HepG2 (cell line): Measurements from ENCODE around the gene NSUN5. TPM values are rescaled to one million over a fixed set of nuclear protein-coding genes. Genes with fewer than 3 reads are reported as not detected.

Experiments used
- ARID3A ChIP-seq: IDR thresholded peaks from 2 replicates; pipeline ENCODE4 v1.6.1; 2012; ENCODE audit warnings: low read depth, low read length, improper control_type of control experiment
- ARNT ChIP-seq: fragments of 450-650 bp; IDR thresholded peaks from 2 replicates; pipeline ENCODE4 v1.6.1; 2017
- ARNTL ChIP-seq: sonication (generic); formaldehyde crosslinking; IDR thresholded peaks from 2 replicates; pipeline ENCODE4 v1.4.0; 2020; ENCODE audit warnings: mild to moderate bottlenecking, missing genetic modification reagents
- ATF1 ChIP-seq: IDR thresholded peaks from 2 replicates; pipeline ENCODE4 v1.6.1; 2016; ENCODE audit warnings: mild to moderate bottlenecking, control low read depth
- ATRX ChIP-seq: sonication (generic); formaldehyde crosslinking; IDR thresholded peaks from 2 replicates; pipeline ENCODE4 v1.4.0; 2020; ENCODE audit warnings: missing genetic modification reagents, borderline replicate concordance
- FOXO4 ChIP-seq: sonication (generic); formaldehyde crosslinking; conservative IDR thresholded peaks from 2 replicates; pipeline ENCODE4 v1.8.1; 2023; ENCODE audit warnings: missing genetic modification reagents
- KMT2A ChIP-seq: sonication (generic); formaldehyde crosslinking; IDR thresholded peaks from 2 replicates; pipeline ENCODE4 v1.4.0; 2020; ENCODE audit warnings: missing genetic modification reagents
- PHF5A ChIP-seq: IDR thresholded peaks from one replicate; pipeline ENCODE4 v1.6.1; 2018; ENCODE audit warnings: low read depth, missing genetic modification reagents; ENCODE audit not compliant: unreplicated experiment
- RXRA ChIP-seq: sonication (generic); formaldehyde crosslinking; IDR thresholded peaks from 2 replicates; pipeline ENCODE4 v1.5.1; 2020; ENCODE audit warnings: missing genetic modification reagents
- SALL2 ChIP-seq: sonication (generic); formaldehyde crosslinking; IDR thresholded peaks from 2 replicates; pipeline ENCODE4 v1.8.1; 2023; ENCODE audit warnings: mild to moderate bottlenecking, missing genetic modification reagents, inconsistent platforms
- SNAPC2 ChIP-seq: sonication (generic); formaldehyde crosslinking; IDR thresholded peaks from 2 replicates; pipeline ENCODE4 v1.8.1; 2022; ENCODE audit warnings: mild to moderate bottlenecking, missing genetic modification reagents
- SRF ChIP-seq: IDR thresholded peaks from 2 replicates; pipeline ENCODE4 v1.6.1; 2011; ENCODE audit warnings: mild to moderate bottlenecking, low read depth, low read length, moderate library complexity
- ZBTB25 ChIP-seq: IDR thresholded peaks from 2 replicates; pipeline ENCODE4 v1.6.1; 2018; ENCODE audit warnings: missing genetic modification reagents
- ZFP36 ChIP-seq: fragments of 150-350 bp; IDR thresholded peaks from 2 replicates; pipeline ENCODE4 v1.6.1; 2018; ENCODE audit warnings: borderline replicate concordance, low read length, low read depth; ENCODE audit not compliant: partially characterized antibody
- ZFP62 ChIP-seq: sonication (generic); formaldehyde crosslinking; IDR thresholded peaks from 2 replicates; pipeline ENCODE4 v1.4.0; 2020; ENCODE audit warnings: missing genetic modification reagents
- ZNF550 ChIP-seq: sonication (generic); formaldehyde crosslinking; IDR thresholded peaks from 2 replicates; pipeline ENCODE4 v1.4.0; 2020; ENCODE audit warnings: mild to moderate bottlenecking, missing genetic modification reagents, borderline replicate concordance
- ZNF556 ChIP-seq: sonication (generic); formaldehyde crosslinking; IDR thresholded peaks from 2 replicates; pipeline ENCODE4 v1.4.0; 2020; ENCODE audit warnings: mild to moderate bottlenecking, missing genetic modification reagents, borderline replicate concordance
- ZNF850 ChIP-seq: sonication (generic); formaldehyde crosslinking; conservative IDR thresholded peaks from 2 replicates; pipeline ENCODE4 v1.9.0; 2021; ENCODE audit warnings: mild to moderate bottlenecking, missing genetic modification reagents
- ZSCAN12 ChIP-seq: sonication (generic); formaldehyde crosslinking; IDR thresholded peaks from 2 replicates; pipeline ENCODE4 v1.9.0; 2021; ENCODE audit warnings: mild to moderate bottlenecking, missing genetic modification reagents
- polyA plus RNA-seq, 8 experiments: library from polyadenylated mRNA; depleted of rRNA in 3 of 8; stranded (reverse) in 7 of 8; unstranded in 1 of 8; fragments of >200 nt; fragmentation: Illumina TruSeq in 4 of 8; extraction: Trizol in 4 of 8; gene quantifications; 2 replicates each; pipeline versions ENCODE4 v1.2.1 to v1.2.3, GENCODE V29; 2011 to 2016; ENCODE audit warnings: low read depth in 4 of 8, missing spikeins in 1 of 8, mixed read lengths in 1 of 8; ENCODE audit not compliant: insufficient read depth in 1 of 8
- total RNA-seq, 5 experiments: library from RNA; depleted of rRNA; stranded (reverse); fragments of >200 nt; fragmentation: Illumina TruSeq; extraction: Trizol; gene quantifications; 2 replicates each; pipeline ENCODE4 v1.2.3, GENCODE V29; 2016; ENCODE audit warnings: low read depth in 1 of 5
- TF ChIP-seq, protein P1 (sequence below): IDR thresholded peaks from 2 replicates; pipeline ENCODE4 v1.6.1; 2016; ENCODE audit warnings: low read depth, missing genetic modification reagents, missing compliant biosample characterization

Gene NSUN5
- total and polyA plus RNA-seq, 2 of the 13 experiments (the other 11 are each of a cell fraction or from before 2014, with no cell fraction given), result 19.9 to 35.8 TPM

DNA sequence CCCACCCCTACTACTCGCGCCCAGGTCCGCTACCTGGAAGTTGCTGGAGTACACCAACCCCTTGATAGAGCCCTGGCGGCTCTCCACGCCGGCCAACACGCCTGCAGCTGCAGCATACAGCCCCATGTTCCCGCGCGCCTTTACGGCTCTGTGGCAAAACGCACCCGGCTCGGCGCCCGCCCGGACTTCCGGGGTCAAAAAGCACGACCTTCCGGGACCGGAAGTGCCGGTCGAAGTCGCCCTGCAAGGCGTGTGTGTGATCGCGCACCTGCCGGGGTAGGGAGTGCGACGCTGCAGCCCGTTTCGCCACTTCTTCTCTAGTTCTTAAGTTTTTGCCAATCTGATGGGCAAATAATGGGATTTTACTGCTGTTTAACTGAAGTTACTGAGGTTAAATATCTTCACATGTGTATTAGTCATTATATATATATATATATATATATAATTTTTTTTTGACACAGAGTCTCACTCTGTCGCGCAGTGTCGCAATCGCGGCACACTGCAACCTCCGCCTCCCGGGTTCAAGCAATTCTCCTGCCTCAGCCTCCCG, at the start of gene NSUN5 (continued):
- TF ChIP-seq ZBTB25 (CRISPR knock-in tag), result peak; percentile 78; the same call in 1 of the 2 replicates
- TF ChIP-seq PHF5A, result no peak
- peak; percentile 57; the same call in 1 of the 2 replicates for TF ChIP-seq KMT2A
- no peak for TF ChIP-seq ATRX (CRISPR knock-in tag)
- no peak for TF ChIP-seq ZFP62 (CRISPR knock-in tag)
- peak; percentile 43; the same call in 1 of the 2 replicates for TF ChIP-seq ARNTL (CRISPR knock-in tag)
- TF ChIP-seq FOXO4 (CRISPR knock-in tag), result peak; percentile 98
- TF ChIP-seq ZNF850 (CRISPR knock-in tag), result no peak
- no peak for TF ChIP-seq SRF
- no peak for TF ChIP-seq SNAPC2 (CRISPR knock-in tag)
- TF ChIP-seq ZNF550 (CRISPR knock-in tag), result no peak
- TF ChIP-seq ARID3A, result no peak
- TF ChIP-seq ZFP36, result no peak
- TF ChIP-seq ZSCAN12, result peak; percentile 86; the same call in 1 of the 2 replicates
- TF ChIP-seq, protein P1, sequence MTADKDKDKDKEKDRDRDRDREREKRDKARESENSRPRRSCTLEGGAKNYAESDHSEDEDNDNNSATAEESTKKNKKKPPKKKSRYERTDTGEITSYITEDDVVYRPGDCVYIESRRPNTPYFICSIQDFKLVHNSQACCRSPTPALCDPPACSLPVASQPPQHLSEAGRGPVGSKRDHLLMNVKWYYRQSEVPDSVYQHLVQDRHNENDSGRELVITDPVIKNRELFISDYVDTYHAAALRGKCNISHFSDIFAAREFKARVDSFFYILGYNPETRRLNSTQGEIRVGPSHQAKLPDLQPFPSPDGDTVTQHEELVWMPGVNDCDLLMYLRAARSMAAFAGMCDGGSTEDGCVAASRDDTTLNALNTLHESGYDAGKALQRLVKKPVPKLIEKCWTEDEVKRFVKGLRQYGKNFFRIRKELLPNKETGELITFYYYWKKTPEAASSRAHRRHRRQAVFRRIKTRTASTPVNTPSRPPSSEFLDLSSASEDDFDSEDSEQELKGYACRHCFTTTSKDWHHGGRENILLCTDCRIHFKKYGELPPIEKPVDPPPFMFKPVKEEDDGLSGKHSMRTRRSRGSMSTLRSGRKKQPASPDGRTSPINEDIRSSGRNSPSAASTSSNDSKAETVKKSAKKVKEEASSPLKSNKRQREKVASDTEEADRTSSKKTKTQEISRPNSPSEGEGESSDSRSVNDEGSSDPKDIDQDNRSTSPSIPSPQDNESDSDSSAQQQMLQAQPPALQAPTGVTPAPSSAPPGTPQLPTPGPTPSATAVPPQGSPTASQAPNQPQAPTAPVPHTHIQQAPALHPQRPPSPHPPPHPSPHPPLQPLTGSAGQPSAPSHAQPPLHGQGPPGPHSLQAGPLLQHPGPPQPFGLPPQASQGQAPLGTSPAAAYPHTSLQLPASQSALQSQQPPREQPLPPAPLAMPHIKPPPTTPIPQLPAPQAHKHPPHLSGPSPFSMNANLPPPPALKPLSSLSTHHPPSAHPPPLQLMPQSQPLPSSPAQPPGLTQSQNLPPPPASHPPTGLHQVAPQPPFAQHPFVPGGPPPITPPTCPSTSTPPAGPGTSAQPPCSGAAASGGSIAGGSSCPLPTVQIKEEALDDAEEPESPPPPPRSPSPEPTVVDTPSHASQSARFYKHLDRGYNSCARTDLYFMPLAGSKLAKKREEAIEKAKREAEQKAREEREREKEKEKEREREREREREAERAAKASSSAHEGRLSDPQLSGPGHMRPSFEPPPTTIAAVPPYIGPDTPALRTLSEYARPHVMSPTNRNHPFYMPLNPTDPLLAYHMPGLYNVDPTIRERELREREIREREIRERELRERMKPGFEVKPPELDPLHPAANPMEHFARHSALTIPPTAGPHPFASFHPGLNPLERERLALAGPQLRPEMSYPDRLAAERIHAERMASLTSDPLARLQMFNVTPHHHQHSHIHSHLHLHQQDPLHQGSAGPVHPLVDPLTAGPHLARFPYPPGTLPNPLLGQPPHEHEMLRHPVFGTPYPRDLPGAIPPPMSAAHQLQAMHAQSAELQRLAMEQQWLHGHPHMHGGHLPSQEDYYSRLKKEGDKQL (CRISPR knock-in tag), result no peak
- no peak for TF ChIP-seq ATF1 (CRISPR knock-in tag)
- peak; percentile 47; the same call in 1 of the 2 replicates for TF ChIP-seq ZNF556 (CRISPR knock-in tag)
- TF ChIP-seq RXRA (CRISPR knock-in tag), result peak; percentile 60; the same call in 1 of the 2 replicates
- no peak for TF ChIP-seq ARNT
- TF ChIP-seq SALL2 (CRISPR knock-in tag), result peak; percentile 93
